Ascending aorta (tissue), 2 donors: ENCODE results near the gene SIAH3. TPM values are rescaled to one million over a fixed set of nuclear protein-coding genes. Genes with fewer than 3 reads are reported as not detected.

ENCODE experiments used
- DNase-seq, 2 donors: peaks; one replicate each; pipeline ENCODE4 v3.0.0-alpha.2; 2019; ENCODE audit warnings: low spot score in 2 of 2
- H3K27ac ChIP-seq, 2 donors: fragments of 200-600 bp; sonication (generic); one replicate each; pipeline ENCODE4 v1.5.1; 2016 to 2017; ENCODE audit warnings: mild to moderate bottlenecking in 1 of 2
- H3K27me3 ChIP-seq: fragments of 200-600 bp; sonication (generic); one replicate; pipeline ENCODE4 v1.5.1; 2017
- H3K36me3 ChIP-seq, 2 donors: fragments of 200-600 bp; sonication (generic); one replicate each; pipeline ENCODE4 v1.5.1; 2016
- H3K4me1 ChIP-seq, 2 donors: fragments of 200-600 bp; sonication (generic); one replicate each; pipeline ENCODE4 v1.5.1; 2016 to 2017; ENCODE audit warnings: mild to moderate bottlenecking in 1 of 2
- H3K4me3 ChIP-seq, 2 donors: fragments of 200-600 bp; sonication (generic); one replicate each; pipeline ENCODE4 v1.5.1; 2016 to 2017; ENCODE audit warnings: mild to moderate bottlenecking in 1 of 2
- H3K9me3 ChIP-seq, 2 donors: fragments of 200-600 bp; sonication (generic); one replicate each; pipeline ENCODE4 v1.5.1; 2016
- intact Hi-C: fragments of 100-400 bp; cut with DNase I; formaldehyde crosslinking; loops from one replicate; pipeline ENCODE4 v1.15.1; 2023
- total RNA-seq: library from RNA; depleted of rRNA; stranded (reverse); fragments of >200 nt; gene quantifications from one replicate; pipeline ENCODE4 v1.1.0, GENCODE V29; 2016
- TF ChIP-seq, protein P1 (sequence below), 3 experiments: fragments of 200-600 bp in 2 of 3; fragments of 450-650 bp in 1 of 3; sonication (generic) in 2 of 3; IDR thresholded peaks; one replicate each; pipeline ENCODE4 v1.5.1; 2016 to 2019; ENCODE audit warnings: antibody characterized with exemption in 3 of 3, mild to moderate bottlenecking in 1 of 3, moderate library complexity in 1 of 3

Gene SIAH3
- total RNA-seq, 1 donor from 2014 or later, result not detected

DNA sequence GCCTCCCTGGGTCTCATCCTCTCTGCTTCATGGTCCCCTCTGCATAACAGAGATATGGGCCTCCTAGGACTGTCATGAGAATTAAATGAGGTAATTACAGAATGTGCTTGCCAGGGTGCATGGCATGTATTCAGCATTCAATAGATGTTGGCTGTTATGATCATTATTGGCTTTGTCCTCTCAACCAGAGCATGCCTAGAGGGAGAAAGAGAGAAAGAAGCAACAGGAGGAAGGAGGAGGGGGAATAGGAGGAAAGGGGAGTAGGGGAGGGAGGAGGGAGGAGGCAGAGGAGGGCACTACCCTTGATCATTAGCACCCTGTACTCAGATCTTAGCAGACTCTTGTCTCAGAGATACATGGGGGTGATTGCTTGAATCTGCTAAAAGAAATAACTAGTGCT, 41.0 kb upstream of the SIAH3 start:
- no peaks in the 10 kb centered on the region for H3K36me3 ChIP-seq
- no peak for DNase-seq
- no peaks in the 10 kb centered on the region for H3K27me3 ChIP-seq
- no peaks in the 10 kb centered on the region for H3K4me1 ChIP-seq
- TF ChIP-seq, protein P1, sequence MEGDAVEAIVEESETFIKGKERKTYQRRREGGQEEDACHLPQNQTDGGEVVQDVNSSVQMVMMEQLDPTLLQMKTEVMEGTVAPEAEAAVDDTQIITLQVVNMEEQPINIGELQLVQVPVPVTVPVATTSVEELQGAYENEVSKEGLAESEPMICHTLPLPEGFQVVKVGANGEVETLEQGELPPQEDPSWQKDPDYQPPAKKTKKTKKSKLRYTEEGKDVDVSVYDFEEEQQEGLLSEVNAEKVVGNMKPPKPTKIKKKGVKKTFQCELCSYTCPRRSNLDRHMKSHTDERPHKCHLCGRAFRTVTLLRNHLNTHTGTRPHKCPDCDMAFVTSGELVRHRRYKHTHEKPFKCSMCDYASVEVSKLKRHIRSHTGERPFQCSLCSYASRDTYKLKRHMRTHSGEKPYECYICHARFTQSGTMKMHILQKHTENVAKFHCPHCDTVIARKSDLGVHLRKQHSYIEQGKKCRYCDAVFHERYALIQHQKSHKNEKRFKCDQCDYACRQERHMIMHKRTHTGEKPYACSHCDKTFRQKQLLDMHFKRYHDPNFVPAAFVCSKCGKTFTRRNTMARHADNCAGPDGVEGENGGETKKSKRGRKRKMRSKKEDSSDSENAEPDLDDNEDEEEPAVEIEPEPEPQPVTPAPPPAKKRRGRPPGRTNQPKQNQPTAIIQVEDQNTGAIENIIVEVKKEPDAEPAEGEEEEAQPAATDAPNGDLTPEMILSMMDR (IDR thresholded peaks at IDR 0.05), result no peak
- H3K4me3 ChIP-seq, result no peak overlapping the region
- no peaks in the 10 kb centered on the region for H3K9me3 ChIP-seq
- no peak overlapping the region for H3K27ac ChIP-seq
- intact Hi-C loops, result no loop called here

DNA sequence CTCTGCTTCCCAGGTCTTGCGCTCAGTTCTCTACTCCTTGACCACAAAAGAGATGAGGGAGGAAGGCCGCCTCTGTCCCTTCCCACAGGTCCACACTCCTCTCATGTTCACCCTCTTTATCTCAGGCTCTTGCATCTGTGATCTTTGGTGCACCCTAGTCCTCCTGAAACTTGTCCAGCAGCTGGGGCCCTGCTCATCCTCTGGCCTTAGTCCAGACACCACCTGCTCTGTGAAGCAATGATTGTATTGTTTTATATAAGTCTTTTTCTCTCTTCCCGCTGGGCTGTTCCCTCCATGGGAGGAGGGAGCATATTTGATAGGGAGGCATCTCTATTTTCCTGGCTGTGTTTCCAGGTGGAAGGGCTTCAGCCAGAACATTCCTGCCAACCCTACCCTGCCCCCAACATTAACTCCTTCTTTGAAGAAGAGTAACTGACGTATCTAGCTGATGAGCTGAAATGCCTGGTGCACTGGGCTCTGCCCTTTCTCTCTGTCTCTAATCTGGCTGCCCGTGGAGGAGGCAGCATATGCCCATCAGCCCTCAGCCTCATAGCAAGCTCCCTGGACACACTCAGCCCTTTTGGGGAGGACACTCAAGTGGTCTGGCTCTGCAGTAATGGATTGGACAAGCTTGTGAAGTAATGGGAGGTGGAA, 38.2 kb upstream of the SIAH3 start:
- intact Hi-C loops, result no loop called here
- H3K27ac ChIP-seq, result no peak overlapping the region
- H3K4me3 ChIP-seq, result no peak overlapping the region
- no peaks in the 10 kb centered on the region for H3K9me3 ChIP-seq
- no peaks in the 10 kb centered on the region for H3K36me3 ChIP-seq
- TF ChIP-seq, protein P1 (IDR thresholded peaks at IDR 0.05), result no peak
- no peak for DNase-seq
- no peaks in the 10 kb centered on the region for H3K4me1 ChIP-seq
- H3K27me3 ChIP-seq, result no peaks in the 10 kb centered on the region

DNA sequence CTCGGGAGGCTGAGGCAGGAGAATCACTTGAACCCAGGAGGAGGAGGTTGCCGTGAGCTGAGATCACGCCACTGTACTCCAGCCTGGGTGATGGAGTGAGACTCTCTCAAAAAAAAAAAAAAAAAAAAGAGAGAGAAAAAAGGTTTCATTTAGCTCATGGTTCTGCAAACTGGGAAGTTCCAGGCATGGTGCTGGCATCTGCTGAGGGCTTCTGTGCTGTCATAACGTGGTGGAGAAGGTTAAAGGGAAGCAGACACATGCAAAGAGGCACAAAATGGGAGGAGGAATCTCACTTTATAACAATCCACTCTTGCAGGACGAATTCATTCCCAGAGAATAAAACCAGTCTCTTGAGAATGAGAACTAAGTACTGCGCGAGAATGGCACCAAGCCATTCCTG, 34.9 kb upstream of the SIAH3 start:
- no peak for DNase-seq
- Histone ChIP-seq H3K9me3 (no peaks in the 10 kb centered on the region), H3K27me3 (no peaks in the 10 kb centered on the region), H3K4me3 (no peak overlapping the region), H3K4me1 (no peaks in the 10 kb centered on the region), H3K27ac (no peak overlapping the region), H3K36me3 (no peaks in the 10 kb centered on the region)
- intact Hi-C loops, result no loop called here
- TF ChIP-seq, protein P1 (IDR thresholded peaks at IDR 0.05), result no peak

DNA sequence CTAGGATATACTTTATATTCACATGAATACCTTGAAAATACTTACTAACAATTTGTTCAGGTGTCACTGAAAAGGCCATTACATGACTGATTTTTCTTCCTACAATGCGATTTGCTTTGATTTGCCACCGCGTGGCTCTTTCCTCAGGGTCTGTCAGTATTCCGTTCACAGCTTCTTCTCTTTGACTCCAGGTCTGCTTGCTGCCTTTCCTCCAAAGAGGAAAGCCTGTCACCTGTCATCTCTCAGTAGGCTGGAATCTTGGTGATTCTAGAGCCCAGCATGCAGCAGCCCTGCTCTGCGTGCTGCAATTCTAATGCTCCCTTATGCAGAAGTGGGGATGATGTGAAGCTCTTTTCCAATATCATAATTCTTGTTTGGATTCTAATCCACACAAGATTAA, 33.6 kb upstream of the SIAH3 start:
- Histone ChIP-seq H3K4me3 (no peak overlapping the region), H3K9me3 (no peaks in the 10 kb centered on the region), H3K27ac (no peak overlapping the region), H3K27me3 (no peaks in the 10 kb centered on the region), H3K36me3 (no peaks in the 10 kb centered on the region), H3K4me1 (no peaks in the 10 kb centered on the region)
- TF ChIP-seq, protein P1 (IDR thresholded peaks at IDR 0.05), result no peak
- no peak for DNase-seq
- intact Hi-C loops, result no loop called here

DNA sequence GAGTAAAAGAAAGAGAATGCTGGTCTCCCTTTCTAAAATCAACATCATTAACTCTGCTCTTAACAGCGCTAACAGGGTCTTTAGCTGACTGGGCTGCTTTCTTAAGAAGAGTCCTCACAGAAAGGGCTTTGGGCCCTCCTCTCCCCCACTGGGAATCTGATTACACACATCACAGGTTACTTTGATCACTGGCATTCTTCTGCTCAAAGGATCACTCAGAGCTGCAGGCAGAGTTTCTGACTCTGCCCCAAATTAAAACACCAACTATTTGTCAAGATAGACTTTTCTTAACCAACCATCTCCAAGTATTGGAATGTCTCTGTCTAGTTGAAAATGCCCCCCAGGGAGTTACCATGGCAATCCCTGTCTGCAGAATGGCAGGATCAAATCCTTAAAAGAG, 31.1 kb upstream of the SIAH3 start:
- no peaks in the 10 kb centered on the region for H3K4me1 ChIP-seq
- no peaks in the 10 kb centered on the region for H3K36me3 ChIP-seq
- TF ChIP-seq, protein P1 (IDR thresholded peaks at IDR 0.05), result no peak
- no peak overlapping the region for H3K27ac ChIP-seq
- intact Hi-C loops, result no loop called here
- H3K9me3 ChIP-seq, result no peaks in the 10 kb centered on the region
- no peaks in the 10 kb centered on the region for H3K27me3 ChIP-seq
- DNase-seq, result no peak
- H3K4me3 ChIP-seq, result no peak overlapping the region

DNA sequence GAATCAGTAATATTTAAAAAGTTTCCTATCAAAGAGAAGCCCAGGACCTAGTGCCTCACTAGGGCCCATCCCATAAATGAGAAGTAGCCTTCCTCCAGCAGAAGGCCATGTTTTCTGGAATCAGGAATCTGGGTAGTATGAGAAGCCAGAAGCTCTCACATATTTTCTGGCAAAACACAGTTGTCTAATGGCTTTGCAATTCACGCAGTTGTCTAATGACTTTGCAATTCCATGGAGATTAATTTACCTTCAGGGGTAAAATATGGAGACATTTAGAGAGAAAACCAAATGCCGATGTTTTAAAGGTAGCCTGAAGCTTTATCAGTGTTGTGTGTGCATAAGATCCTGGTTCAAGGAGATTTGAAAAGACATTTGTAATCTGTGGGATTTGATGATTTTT, 29.8 kb upstream of the SIAH3 start:
- H3K27ac ChIP-seq, result no peak overlapping the region
- no peaks in the 10 kb centered on the region for H3K36me3 ChIP-seq
- DNase-seq, result no peak
- intact Hi-C loops, result no loop called here
- no peaks in the 10 kb centered on the region for H3K4me1 ChIP-seq
- no peaks in the 10 kb centered on the region for H3K9me3 ChIP-seq
- no peaks in the 10 kb centered on the region for H3K27me3 ChIP-seq
- TF ChIP-seq, protein P1 (IDR thresholded peaks at IDR 0.05), result no peak
- H3K4me3 ChIP-seq, result no peak overlapping the region
